HG02884 (cell line): ENCODE results near the gene LIPN.

Experiments used
- ATAC-seq: cut with Tn5 transposase; IDR thresholded peaks from one replicate; pipeline ENCODE4 v1.9.1; 2021; ENCODE audit warnings: mild to moderate bottlenecking, moderate library complexity; ENCODE audit not compliant: unreplicated experiment

The LIPN gene

GRCh38 chr10:88826388-88826787, 66.6 kb downstream of the LIPN start:
- ATAC-seq: no peak

- no peak for ATAC-seq
Measured at GRCh38 chr10:88827671-88828070, 67.9 kb downstream of the LIPN start.

- no peak for ATAC-seq
Measured at GRCh38 chr10:88828310-88828709, 68.5 kb downstream of the LIPN start.
